Body of pancreas (tissue), 4 donors: ENCODE results near the gene NEK1. TPM values are rescaled to one million over a fixed set of nuclear protein-coding genes. Genes with fewer than 3 reads are reported as not detected.

Experiments used
- ATAC-seq: fragments of 150-250 bp; one replicate; pipeline ENCODE4 v1.9.1; 2016
- DNase-seq, 4 donors: peaks; one replicate each; pipeline ENCODE4 v3.0.0-alpha.2; 2019
- H3K27ac ChIP-seq, 4 donors: fragments of 200-600 bp; sonication (generic); 1 replicate in 3 of 4; 2 replicates in 1 of 4; pipeline versions ENCODE4 v1.5.1 to v1.6.1; 2016 to 2019; ENCODE audit warnings: mild to moderate bottlenecking in 1 of 4, mixed read lengths in 1 of 4, moderate library complexity in 1 of 4
- H3K27me3 ChIP-seq, 2 donors: fragments of 200-600 bp; sonication (generic); one replicate each; pipeline ENCODE4 v1.6.0; 2016; ENCODE audit warnings: mild to moderate bottlenecking in 1 of 2
- H3K36me3 ChIP-seq, 2 donors: fragments of 200-600 bp; sonication (generic); replicated peaks in 1 of 2; 2 replicates each; pipeline ENCODE4 v1.5.1; 2016; ENCODE audit warnings: low read depth in 2 of 2; ENCODE audit not compliant: insufficient read depth in 1 of 2
- H3K4me1 ChIP-seq: fragments of 200-600 bp; sonication (generic); one replicate; pipeline ENCODE4 v1.6.0; 2016
- H3K4me3 ChIP-seq, 2 donors: fragments of 200-600 bp; sonication (generic); 1 replicate in 1 of 2; 2 replicates in 1 of 2; pipeline ENCODE4 v1.5.1; 2016 to 2019
- H3K9me3 ChIP-seq, 3 donors: fragments of 200-600 bp; sonication (generic); 1 replicate in 2 of 3; 2 replicates in 1 of 3; pipeline ENCODE4 v1.5.1; 2016
- POLR2A ChIP-seq, 3 donors: fragments of 450-650 bp; IDR thresholded peaks; one replicate each; pipeline ENCODE4 v1.6.1; 2016; ENCODE audit warnings: antibody characterized with exemption in 3 of 3, mild to moderate bottlenecking in 2 of 3
- WGBS, 2 donors: methylation state at CpG; one replicate each; pipeline ENCODE4 v1.1.5; 2017; 5-methylcytosine and 5-hydroxymethylcytosine counted together
- intact Hi-C: fragments of 100-400 bp; cut with DNase I; formaldehyde crosslinking; loops from one replicate; pipeline ENCODE4 v1.15.1; 2023
- total RNA-seq, 2 donors: library from RNA; depleted of rRNA; stranded (reverse); fragments of >200 nt; gene quantifications; one replicate each; pipeline ENCODE4 v1.1.0, GENCODE V29; 2016
- TF ChIP-seq, protein P1 (sequence below), 7 experiments: fragments of 450-650 bp in 4 of 7; fragments of 200-600 bp in 3 of 7; sonication (generic) in 3 of 7; IDR thresholded peaks; one replicate each; pipeline ENCODE4 v1.5.1; 2016 to 2019; ENCODE audit warnings: antibody characterized with exemption in 7 of 7

Gene NEK1
- total RNA-seq, 2 donors from 2014 or later: 6.3 to 12.2 TPM

DNA sequence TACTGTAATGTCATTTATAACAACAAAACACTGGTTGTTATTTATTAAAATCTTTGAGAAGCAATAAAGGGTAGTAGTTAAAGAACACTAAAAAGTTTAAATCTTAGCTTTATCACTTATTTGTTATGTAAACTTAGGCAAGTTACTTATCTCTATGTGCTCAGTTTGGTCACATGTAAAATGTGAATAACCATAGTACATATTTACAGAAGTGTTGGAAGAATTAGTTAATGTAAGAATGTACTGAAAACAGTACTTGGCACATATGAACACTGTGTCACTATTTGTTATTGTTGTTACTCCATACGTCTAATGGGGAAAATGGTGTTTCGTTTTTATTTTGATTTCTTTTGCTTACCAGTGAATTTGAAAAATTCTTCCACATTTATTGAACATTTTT lies 9.1 kb downstream of the NEK1 start:
- no peak overlapping the region for H3K4me3 ChIP-seq
- ATAC-seq (no peak), DNase-seq (no peak)
- H3K27ac ChIP-seq: no peak overlapping the region
- intact Hi-C loops: no loop called here
- TF ChIP-seq POLR2A (IDR thresholded peaks at IDR 0.05): no peak
- TF ChIP-seq, protein P1, sequence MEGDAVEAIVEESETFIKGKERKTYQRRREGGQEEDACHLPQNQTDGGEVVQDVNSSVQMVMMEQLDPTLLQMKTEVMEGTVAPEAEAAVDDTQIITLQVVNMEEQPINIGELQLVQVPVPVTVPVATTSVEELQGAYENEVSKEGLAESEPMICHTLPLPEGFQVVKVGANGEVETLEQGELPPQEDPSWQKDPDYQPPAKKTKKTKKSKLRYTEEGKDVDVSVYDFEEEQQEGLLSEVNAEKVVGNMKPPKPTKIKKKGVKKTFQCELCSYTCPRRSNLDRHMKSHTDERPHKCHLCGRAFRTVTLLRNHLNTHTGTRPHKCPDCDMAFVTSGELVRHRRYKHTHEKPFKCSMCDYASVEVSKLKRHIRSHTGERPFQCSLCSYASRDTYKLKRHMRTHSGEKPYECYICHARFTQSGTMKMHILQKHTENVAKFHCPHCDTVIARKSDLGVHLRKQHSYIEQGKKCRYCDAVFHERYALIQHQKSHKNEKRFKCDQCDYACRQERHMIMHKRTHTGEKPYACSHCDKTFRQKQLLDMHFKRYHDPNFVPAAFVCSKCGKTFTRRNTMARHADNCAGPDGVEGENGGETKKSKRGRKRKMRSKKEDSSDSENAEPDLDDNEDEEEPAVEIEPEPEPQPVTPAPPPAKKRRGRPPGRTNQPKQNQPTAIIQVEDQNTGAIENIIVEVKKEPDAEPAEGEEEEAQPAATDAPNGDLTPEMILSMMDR (IDR thresholded peaks at IDR 0.05): no peak
- no peaks in the 10 kb centered on the region for H3K9me3 ChIP-seq
- H3K36me3 ChIP-seq: no peaks in the 10 kb centered on the region
- no peaks in the 10 kb centered on the region for H3K27me3 ChIP-seq
- 48 to 50% methylated on average over 2 of the region's 2 CpGs for WGBS, 2 donors
- H3K4me1 ChIP-seq: peaks cover 9% of the 10 kb centered on the region

DNA sequence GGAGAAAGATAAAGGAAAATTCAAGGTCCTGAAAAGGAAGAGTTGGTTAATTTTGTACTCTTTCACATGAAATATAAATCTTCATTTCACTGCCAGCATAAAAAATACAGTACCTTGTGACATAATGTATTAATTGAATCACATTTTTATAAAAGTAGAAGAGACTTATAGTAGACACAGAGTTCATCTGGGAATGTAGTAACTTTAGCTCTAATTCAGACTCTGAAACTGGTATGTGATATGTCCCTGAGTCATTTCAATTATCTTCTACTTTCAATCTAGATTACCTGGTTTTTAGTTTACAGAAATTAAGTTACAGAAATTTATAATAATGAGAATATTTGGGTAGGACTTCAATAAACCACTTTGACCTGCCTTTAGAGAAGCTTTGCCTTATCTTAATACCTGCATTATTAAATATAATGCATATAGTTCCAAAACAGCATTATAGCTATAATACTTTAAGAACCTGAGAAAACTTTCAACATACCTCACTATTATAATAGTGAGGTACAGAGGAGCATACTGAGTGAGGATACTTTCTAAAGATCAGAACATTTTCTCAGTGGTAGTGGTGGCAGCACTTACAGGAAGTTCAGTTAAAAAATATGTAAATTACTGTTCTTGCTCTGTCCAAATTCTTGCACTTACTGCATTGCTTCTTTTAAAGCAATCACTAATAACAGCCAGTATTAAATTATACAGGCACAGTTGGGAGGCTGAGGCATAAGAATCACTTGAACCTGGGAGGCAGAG lies 11.2 kb downstream of the NEK1 start:
- intact Hi-C loops: no loop called here

DNA sequence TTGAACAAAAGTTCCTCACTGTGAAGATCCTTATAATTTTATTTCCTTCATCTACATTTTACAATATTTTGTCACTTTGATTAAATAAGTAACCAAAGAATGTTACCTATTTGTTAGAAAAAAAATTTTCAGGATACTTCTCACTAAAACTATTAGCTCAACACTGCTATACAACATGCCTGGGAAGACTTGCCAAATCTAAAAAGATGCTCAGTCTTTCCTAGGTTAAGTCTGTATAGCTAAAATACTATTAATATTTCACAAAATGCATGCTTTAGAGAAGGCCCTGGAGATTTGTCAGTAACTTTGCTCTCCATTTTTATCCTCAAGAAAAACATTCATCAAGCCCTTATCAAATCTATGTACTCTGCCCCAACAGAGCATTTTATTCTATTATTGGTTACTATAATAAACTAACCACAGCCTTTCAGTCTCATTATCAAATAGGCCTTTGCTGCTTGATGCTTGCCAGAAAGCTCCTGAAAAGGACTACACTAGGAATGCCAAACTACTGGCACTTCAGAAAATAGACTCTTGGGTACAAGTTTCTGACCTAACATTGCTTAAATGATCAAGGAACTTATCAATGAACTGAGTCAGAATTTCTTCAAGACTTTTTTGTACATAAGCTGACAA lies 17.7 kb downstream of the NEK1 start:
- Histone ChIP-seq H3K36me3 (peaks cover 0 to 2% of the 10 kb centered on the region in 2 donors), H3K9me3 (no peaks in the 10 kb centered on the region), H3K4me1 (no peaks in the 10 kb centered on the region), H3K27ac (no peak overlapping the region), H3K27me3 (no peaks in the 10 kb centered on the region), H3K4me3 (no peak overlapping the region)
- TF ChIP-seq, protein P1 (IDR thresholded peaks at IDR 0.05): no peak
- no peak for TF ChIP-seq POLR2A (IDR thresholded peaks at IDR 0.05)
- DNase-seq: no peak
- intact Hi-C loops: no loop called here
- ATAC-seq: no peak

More for the DNA sequence above, 11.2 kb downstream of the NEK1 start:
- Histone ChIP-seq H3K9me3 (no peaks in the 10 kb centered on the region), H3K27me3 (no peaks in the 10 kb centered on the region), H3K36me3 (no peaks in the 10 kb centered on the region), H3K4me3 (no peak overlapping the region), H3K4me1 (peaks cover 9% of the 10 kb centered on the region), H3K27ac (no peak overlapping the region)
- DNase-seq (no peak), ATAC-seq (no peak)
- TF ChIP-seq POLR2A (IDR thresholded peaks at IDR 0.05): no peak
- TF ChIP-seq, protein P1 (IDR thresholded peaks at IDR 0.05): no peak

DNA sequence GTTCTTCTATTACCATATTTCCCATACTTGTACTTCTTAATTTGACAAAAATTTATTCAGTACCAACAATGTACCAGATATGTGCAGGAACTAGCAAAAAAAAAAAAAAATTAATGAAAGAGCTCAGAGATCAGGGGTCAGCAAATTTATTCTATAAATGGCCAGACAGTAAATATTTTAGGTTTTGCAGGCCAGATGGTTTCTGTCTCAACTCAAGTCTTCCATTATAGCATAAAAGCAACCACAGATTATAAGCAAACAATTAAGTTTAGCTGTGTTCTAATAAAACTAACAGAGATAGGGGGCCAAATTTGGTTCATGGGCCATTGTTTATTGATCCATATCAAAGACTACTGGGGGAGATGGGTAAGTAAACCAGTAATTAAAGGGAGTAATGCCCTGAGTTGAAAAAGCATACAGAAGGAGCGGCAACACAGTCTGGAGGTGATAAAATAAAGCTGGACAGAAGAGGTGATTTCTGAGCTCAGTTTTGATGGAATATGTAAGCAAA lies 19.3 kb downstream of the NEK1 start:
- DNase-seq: no peak
- no peak overlapping the region for H3K4me3 ChIP-seq
- intact Hi-C loops: no loop called here
- no peaks in the 10 kb centered on the region for H3K27me3 ChIP-seq
- H3K4me1 ChIP-seq: no peaks in the 10 kb centered on the region
- H3K9me3 ChIP-seq: no peaks in the 10 kb centered on the region
- peaks cover 0 to 2% of the 10 kb centered on the region in 2 donors for H3K36me3 ChIP-seq
- no peak for TF ChIP-seq POLR2A (IDR thresholded peaks at IDR 0.05)
- H3K27ac ChIP-seq: no peak overlapping the region
- 89 to 93% methylated on average over 1 of the region's 1 CpG for WGBS, 2 donors
- no peak for ATAC-seq

DNA sequence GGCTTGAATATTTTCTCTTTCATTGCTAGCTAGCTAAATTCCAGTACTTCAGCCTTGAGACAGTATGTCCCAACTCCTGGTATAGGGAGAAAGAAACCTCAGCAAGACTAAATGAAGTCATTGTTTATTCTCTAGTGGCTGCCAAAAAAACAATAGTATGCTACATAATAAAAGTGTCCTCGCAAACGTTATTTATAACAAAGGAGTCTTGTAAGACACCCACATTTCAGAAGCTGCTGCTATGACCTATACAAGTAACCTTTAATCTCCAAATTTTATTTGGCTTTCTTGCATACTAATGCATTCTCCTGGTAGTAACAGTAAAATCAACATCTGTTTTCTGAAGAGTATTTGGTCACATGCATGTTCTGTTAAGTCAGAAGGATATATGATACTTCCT lies 28.8 kb downstream of the NEK1 start:
- no peak for ATAC-seq
- no peaks in the 10 kb centered on the region for H3K27me3 ChIP-seq
- no peak for DNase-seq
- H3K9me3 ChIP-seq: no peaks in the 10 kb centered on the region
- H3K27ac ChIP-seq: no peak overlapping the region
- 46 to 47% methylated on average over 2 of the region's 2 CpGs for WGBS, 2 donors
- intact Hi-C loops: no loop called here
- TF ChIP-seq, protein P1 (IDR thresholded peaks at IDR 0.05): no peak
- no peak for TF ChIP-seq POLR2A (IDR thresholded peaks at IDR 0.05)
- peaks cover 0 to 2% of the 10 kb centered on the region in 2 donors for H3K36me3 ChIP-seq
- no peak overlapping the region for H3K4me3 ChIP-seq
- H3K4me1 ChIP-seq: no peaks in the 10 kb centered on the region
